Thoracic aorta endothelial cell (primary cell): ENCODE data around the gene NCCRP1. TPM values are rescaled to one million over a fixed set of nuclear protein-coding genes. Genes with fewer than 3 reads are reported as not detected.

Source experiments
- total RNA-seq: library from RNA; depleted of rRNA; stranded (reverse); fragments of >200 nt; gene quantifications from 2 replicates; pipeline ENCODE4 v1.2.3, GENCODE V29; 2012

NCCRP1 gene
- total RNA-seq = not detected in 2 replicates

GRCh38 chr19:39196860-39197562, at the start of gene NCCRP1:
TSS of gene NCCRP1 (plus strand) at chr19:39196964. CDS start at chr19:39196983, 19 bp downstream.

GRCh38 chr19:39203372-39204341, 6.9 kb downstream of the NCCRP1 start, which contains the start of gene SYCN:
TSS of gene SYCN (minus strand) at chr19:39204263. CDS start at chr19:39204254, 9 bp downstream.

GRCh38 chr19:39244410-39245100, 47.8 kb downstream of the NCCRP1 start, which contains the start of gene IFNL3:
TSS of gene IFNL3 (minus strand) at chr19:39245006. CDS start at chr19:39244967, 39 bp downstream.

GRCh38 chr19:39248806-39249205, 52.0 kb downstream of the NCCRP1 start, which contains the start of gene IFNL4:
TSS of gene IFNL4 (minus strand) at chr19:39248856.

Other genes starting within 250 kb of the NCCRP1 start
- 13.8 and 24.1 TPM in 2 replicates for gene FBXO17, start 221.2 kb upstream of the NCCRP1 start, total RNA-seq
- 1.7 and 2.4 TPM in 2 replicates for gene FBXO27, start 164.4 kb upstream of the NCCRP1 start, total RNA-seq
- gene ACP7, start 112.6 kb upstream of the NCCRP1 start, total RNA-seq = 0.07 and 0.27 TPM in 2 replicates
- gene PAK4, start 71.2 kb upstream of the NCCRP1 start, total RNA-seq = 13.7 and 19.0 TPM in 2 replicates
- not detected in 2 replicates for gene SYCN, start 7.3 kb downstream of the NCCRP1 start, total RNA-seq
- not detected in 2 replicates for gene IFNL3, start 48.0 kb downstream of the NCCRP1 start, total RNA-seq
- gene IFNL4, start 51.9 kb downstream of the NCCRP1 start, total RNA-seq = not detected in 2 replicates
- not detected in 2 replicates for gene IFNL2, start 71.4 kb downstream of the NCCRP1 start, total RNA-seq
- not detected in 2 replicates for gene IFNL1, start 99.4 kb downstream of the NCCRP1 start, total RNA-seq
- gene LRFN1, start 123.9 kb downstream of the NCCRP1 start, total RNA-seq = 0.27 and 0.43 TPM in 2 replicates
- 23.1 and 41.3 TPM in 2 replicates for gene GMFG, start 139.1 kb downstream of the NCCRP1 start, total RNA-seq
- 36.8 and 59.8 TPM in 2 replicates for gene SAMD4B, start 145.5 kb downstream of the NCCRP1 start, total RNA-seq
- 28.9 and 33.6 TPM in 2 replicates for gene PAF1, start 194.1 kb downstream of the NCCRP1 start, total RNA-seq
- gene MED29, start 194.4 kb downstream of the NCCRP1 start, total RNA-seq = 17.4 and 19.6 TPM in 2 replicates
- gene ZFP36, start 209.9 kb downstream of the NCCRP1 start, total RNA-seq = 2.5 and 3.2 TPM in 2 replicates
- gene PLEKHG2, start 215.7 kb downstream of the NCCRP1 start, total RNA-seq = 20.9 and 27.1 TPM in 2 replicates
- gene RPS16, start 239.0 kb downstream of the NCCRP1 start, total RNA-seq = 132 and 183 TPM in 2 replicates
- 91.4 and 117 TPM in 2 replicates for gene SUPT5H, start 248.6 kb downstream of the NCCRP1 start, total RNA-seq